Stimulated activated CD8-positive, alpha-beta memory T cell treated with anti-CD3 and anti-CD28 coated beads, Interleukin-15, amount 100 ng/mL, for 24 hours (primary cell): ENCODE data around the gene C1QTNF5.

Source experiments
- DNase-seq: peaks from one replicate; pipeline ENCODE4 v3.0.0-alpha.2; 2020; ENCODE audit warnings: low read depth

Gene C1QTNF5

GRCh38 chr11:119373059-119373920, 32.6 kb upstream of the C1QTNF5 start:
- DNase-seq, result no peak

- no peak for DNase-seq
Measured at GRCh38 chr11:119372260-119373058, 31.8 kb upstream of the C1QTNF5 start.

GRCh38 chr11:119371778-119372182, 31.1 kb upstream of the C1QTNF5 start:
- no peak for DNase-seq

GRCh38 chr11:119371067-119371601, 30.5 kb upstream of the C1QTNF5 start:
- no peak for DNase-seq

- no peak for DNase-seq
Measured at GRCh38 chr11:119370486-119371046, 29.9 kb upstream of the C1QTNF5 start.

- no peak for DNase-seq
Measured at GRCh38 chr11:119369132-119369925, 28.6 kb upstream of the C1QTNF5 start.

- DNase-seq, result no peak
Measured at GRCh38 chr11:119368121-119369034, 27.7 kb upstream of the C1QTNF5 start.

GRCh38 chr11:119367661-119368120, 27.0 kb upstream of the C1QTNF5 start:
- no peak for DNase-seq

- DNase-seq, result no peak
Measured at GRCh38 chr11:119366690-119367620, 26.3 kb upstream of the C1QTNF5 start.

GRCh38 chr11:119365071-119365591, 24.4 kb upstream of the C1QTNF5 start:
- no peak for DNase-seq

GRCh38 chr11:119363851-119364590, 23.3 kb upstream of the C1QTNF5 start:
- peak; percentile 31 for DNase-seq

- no peak for DNase-seq
Measured at GRCh38 chr11:119363081-119363850, 22.6 kb upstream of the C1QTNF5 start.

- no peak for DNase-seq
Measured at GRCh38 chr11:119362741-119363080, 22.0 kb upstream of the C1QTNF5 start.

GRCh38 chr11:119361941-119362725, 21.4 kb upstream of the C1QTNF5 start:
- DNase-seq, result no peak

GRCh38 chr11:119361056-119361787, 20.5 kb upstream of the C1QTNF5 start:
- DNase-seq, result no peak
